GM23248 (cell line): ENCODE results near the gene TMEM247. TPM values are rescaled to one million over a fixed set of nuclear protein-coding genes. Genes with fewer than 3 reads are reported as not detected.

ENCODE experiments used
- DNase-seq: peaks from one replicate; pipeline ENCODE4 v3.0.0-alpha.2; 2015
- H2AFZ ChIP-seq: fragments of 200-600 bp; sonication (generic); 2 replicates; pipeline ENCODE4 v1.6.1; 2016; ENCODE audit warnings: antibody characterized with exemption
- H3F3A ChIP-seq: fragments of 200-600 bp; sonication (generic); 2 replicates; pipeline ENCODE4 v1.6.1; 2016; ENCODE audit warnings: mild to moderate bottlenecking, antibody characterized with exemption, mixed run types; ENCODE audit not compliant: insufficient read depth
- H3K27ac ChIP-seq: fragments of 200-600 bp; sonication (generic); 2 replicates; pipeline ENCODE4 v1.5.1; 2016; ENCODE audit warnings: mild to moderate bottlenecking
- H3K27me3 ChIP-seq: fragments of 200-600 bp; sonication (generic); replicated peaks from 2 replicates; pipeline ENCODE4 v1.6.1; 2016; ENCODE audit warnings: mild to moderate bottlenecking; ENCODE audit not compliant: insufficient read depth
- H3K36me3 ChIP-seq: fragments of 200-600 bp; sonication (generic); 2 replicates; pipeline ENCODE4 v1.6.1; 2016; ENCODE audit warnings: low read depth, mild to moderate bottlenecking
- H3K4me1 ChIP-seq: fragments of 200-600 bp; sonication (generic); 2 replicates; pipeline ENCODE4 v1.6.1; 2016; ENCODE audit warnings: mild to moderate bottlenecking; ENCODE audit not compliant: insufficient read depth
- H3K4me2 ChIP-seq: fragments of 200-600 bp; sonication (generic); one replicate; pipeline ENCODE4 v1.6.1; 2016; ENCODE audit warnings: mild to moderate bottlenecking; ENCODE audit not compliant: unreplicated experiment
- H3K4me3 ChIP-seq: fragments of 200-600 bp; sonication (generic); 2 replicates; pipeline ENCODE4 v1.5.1; 2016; ENCODE audit warnings: mild to moderate bottlenecking
- H3K79me2 ChIP-seq: fragments of 200-600 bp; sonication (generic); 2 replicates; pipeline ENCODE4 v1.6.1; 2016; ENCODE audit warnings: mild to moderate bottlenecking; ENCODE audit not compliant: insufficient read depth
- H3K9ac ChIP-seq: fragments of 200-600 bp; sonication (generic); 2 replicates; pipeline ENCODE4 v1.6.1; 2016; ENCODE audit warnings: mild to moderate bottlenecking
- H3K9me2 ChIP-seq: fragments of 200-600 bp; sonication (generic); 2 replicates; pipeline ENCODE4 v1.6.1; 2016; ENCODE audit warnings: mixed run types, mild to moderate bottlenecking, moderate library complexity; ENCODE audit not compliant: insufficient read depth
- H3K9me3 ChIP-seq: fragments of 200-600 bp; sonication (generic); one replicate; pipeline ENCODE4 v1.6.1; 2017; ENCODE audit warnings: low read depth
- H4K20me1 ChIP-seq: fragments of 200-600 bp; sonication (generic); 2 replicates; pipeline ENCODE4 v1.6.0; 2016; ENCODE audit not compliant: insufficient read depth
- EZH2 ChIP-seq: fragments of 200-600 bp; sonication (generic); IDR thresholded peaks from 2 replicates; pipeline ENCODE4 v1.6.1; 2018; ENCODE audit warnings: antibody characterized with exemption, mild to moderate bottlenecking; ENCODE audit not compliant: insufficient read depth, poor library complexity, severe bottlenecking
- EZH2phosphoT487 ChIP-seq: fragments of 200-600 bp; sonication (generic); IDR thresholded peaks from 2 replicates; pipeline ENCODE4 v1.6.1; 2018; ENCODE audit warnings: antibody characterized with exemption, moderate library complexity, mild to moderate bottlenecking, low read depth; ENCODE audit not compliant: insufficient read depth
- WGBS, 2 experiments: methylation state at CpG; one replicate each; pipeline ENCODE4 v1.1.6; 2015 to 2017; ENCODE audit warnings: low lambda C conversion rate in 2 of 2, low coverage in 1 of 2; ENCODE audit errors: missing lambda C conversion rate in 2 of 2; 5-methylcytosine and 5-hydroxymethylcytosine counted together
- in situ Hi-C: fragments of 300-500 bp; cut with MboI; formaldehyde crosslinking; loops from 2 replicates; pipeline ENCODE4 v1.15.0; 2020
- polyA plus RNA-seq: library from polyadenylated mRNA; unstranded; fragments of >200 nt; fragmentation: Nextera tagmentation; extraction: Ambion mirVana; gene quantifications from 2 replicates; pipeline ENCODE4 v1.2.1, GENCODE V29; 2016
- total RNA-seq: library from RNA; depleted of rRNA; stranded (reverse); fragments of >200 nt; shearing (Covaris generic); gene quantifications from 2 replicates; pipeline ENCODE4 v1.2.3, GENCODE V29; 2014

TMEM247 gene
- total and polyA plus RNA-seq, 2 experiments from 2014 or later = not detected

GRCh38 chr2:46489423-46490174 lies 10.2 kb downstream of the TMEM247 start:
- Histone ChIP-seq H3K79me2 (no peaks in the 10 kb centered on the region), H3K9ac (no peak overlapping the region), H3F3A (peaks cover 13% of the 10 kb centered on the region; the same call in 1 of the 2 replicates), H3K27ac (no peak overlapping the region), H4K20me1 (no peaks in the 10 kb centered on the region), H3K4me2 (no peak overlapping the region), H3K36me3 (no peaks in the 10 kb centered on the region), H3K27me3 (no peaks in the 10 kb centered on the region), H2AFZ (no peak overlapping the region), H3K4me3 (no peak overlapping the region), H3K9me2 (no peaks in the 10 kb centered on the region), H3K4me1 (peaks cover 27% of the 10 kb centered on the region), H3K9me3 (no peaks in the 10 kb centered on the region)
- WGBS, 2 experiments = 85 to 87% methylated on average over 8 of the region's 8 CpGs
- peak; percentile 34 for DNase-seq
- in situ Hi-C loops = no loop called here
- TF ChIP-seq EZH2phosphoT487 = no peak
- no peak for TF ChIP-seq EZH2

DNA sequence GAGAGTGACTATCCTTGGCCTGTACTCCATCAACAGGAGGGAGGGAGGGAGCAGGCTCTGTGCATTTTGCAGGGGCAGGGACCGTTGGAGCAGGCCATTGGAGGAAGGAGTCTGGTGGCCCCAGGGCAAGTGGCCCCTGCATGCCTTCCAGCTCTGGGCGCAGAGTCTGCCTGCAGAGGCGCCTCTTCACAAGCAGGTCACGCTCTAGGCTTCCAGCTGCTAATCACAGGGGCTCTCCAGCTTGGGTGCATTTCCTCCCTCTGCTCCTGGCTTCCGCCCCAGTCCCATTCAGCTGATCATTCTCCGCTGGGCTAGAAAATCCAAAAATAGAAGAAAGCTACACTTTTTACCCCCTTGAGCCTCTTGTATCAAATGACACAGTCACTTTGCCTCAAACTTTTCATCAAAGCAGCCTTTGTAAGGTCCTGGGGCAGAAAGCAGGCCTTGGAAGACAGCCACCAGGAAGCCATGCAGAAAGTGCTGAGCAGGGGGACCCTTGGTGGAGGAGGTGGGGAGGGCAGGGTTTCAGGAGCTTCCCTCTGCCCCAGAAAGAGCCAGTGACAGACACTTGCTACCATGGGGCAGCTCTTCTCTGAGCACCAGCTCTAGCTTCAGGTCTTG lies 11.3 kb downstream of the TMEM247 start:
- H3K79me2 ChIP-seq = no peaks in the 10 kb centered on the region
- WGBS, 2 experiments = 71 to 77% methylated on average over 6 of the region's 6 CpGs
- no peak overlapping the region for H3K4me2 ChIP-seq
- in situ Hi-C loops = no loop called here
- H3K27me3 ChIP-seq = no peaks in the 10 kb centered on the region
- DNase-seq = no peak
- H4K20me1 ChIP-seq = no peaks in the 10 kb centered on the region
- H3K36me3 ChIP-seq = no peaks in the 10 kb centered on the region
- no peak overlapping the region for H3K9ac ChIP-seq
- H3F3A ChIP-seq = peaks cover 13% of the 10 kb centered on the region; the same call in 1 of the 2 replicates
- no peak overlapping the region for H3K4me3 ChIP-seq
- H3K9me2 ChIP-seq = no peaks in the 10 kb centered on the region
- TF ChIP-seq EZH2 = no peak
- no peak for TF ChIP-seq EZH2phosphoT487
- H3K4me1 ChIP-seq = peaks cover 31% of the 10 kb centered on the region
- H3K27ac ChIP-seq = no peak overlapping the region
- no peak overlapping the region for H2AFZ ChIP-seq
- H3K9me3 ChIP-seq = no peaks in the 10 kb centered on the region

DNA sequence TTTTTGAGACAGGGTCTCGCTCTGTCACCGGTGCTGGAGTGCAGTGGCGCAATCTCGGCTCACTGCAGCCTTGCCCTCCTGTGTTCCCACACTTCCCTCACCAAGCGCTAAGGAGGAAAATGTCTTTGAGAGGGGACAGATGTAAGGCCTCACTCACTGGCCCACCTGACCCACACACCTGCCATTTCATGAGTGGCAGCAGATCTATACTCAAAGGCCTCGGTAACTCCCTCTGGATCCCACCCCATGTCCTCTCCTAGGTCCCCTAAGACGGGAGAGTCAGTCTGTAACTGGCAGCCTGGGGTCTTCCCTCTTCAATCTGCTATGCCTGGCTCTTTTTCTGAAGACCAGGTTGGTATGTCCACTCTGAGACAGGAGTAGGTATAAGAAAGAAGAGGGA lies 12.9 kb downstream of the TMEM247 start:
- peaks cover 4% of the 10 kb centered on the region; the same call in 1 of the 2 replicates for H3F3A ChIP-seq
- WGBS, 2 experiments = 92 to 94% methylated on average over 7 of the region's 7 CpGs
- no peak overlapping the region for H3K27ac ChIP-seq
- no peaks in the 10 kb centered on the region for H3K9me2 ChIP-seq
- TF ChIP-seq EZH2phosphoT487 = no peak
- TF ChIP-seq EZH2 = no peak
- in situ Hi-C loops = no loop called here
- H4K20me1 ChIP-seq = no peaks in the 10 kb centered on the region
- no peak overlapping the region for H3K9ac ChIP-seq
- no peak overlapping the region for H3K4me2 ChIP-seq
- DNase-seq = no peak
- peaks cover 34% of the 10 kb centered on the region for H3K4me1 ChIP-seq
- H3K36me3 ChIP-seq = no peaks in the 10 kb centered on the region
- no peaks in the 10 kb centered on the region for H3K27me3 ChIP-seq
- H3K9me3 ChIP-seq = no peaks in the 10 kb centered on the region
- no peaks in the 10 kb centered on the region for H3K79me2 ChIP-seq
- no peak overlapping the region for H3K4me3 ChIP-seq
- no peak overlapping the region for H2AFZ ChIP-seq

DNA sequence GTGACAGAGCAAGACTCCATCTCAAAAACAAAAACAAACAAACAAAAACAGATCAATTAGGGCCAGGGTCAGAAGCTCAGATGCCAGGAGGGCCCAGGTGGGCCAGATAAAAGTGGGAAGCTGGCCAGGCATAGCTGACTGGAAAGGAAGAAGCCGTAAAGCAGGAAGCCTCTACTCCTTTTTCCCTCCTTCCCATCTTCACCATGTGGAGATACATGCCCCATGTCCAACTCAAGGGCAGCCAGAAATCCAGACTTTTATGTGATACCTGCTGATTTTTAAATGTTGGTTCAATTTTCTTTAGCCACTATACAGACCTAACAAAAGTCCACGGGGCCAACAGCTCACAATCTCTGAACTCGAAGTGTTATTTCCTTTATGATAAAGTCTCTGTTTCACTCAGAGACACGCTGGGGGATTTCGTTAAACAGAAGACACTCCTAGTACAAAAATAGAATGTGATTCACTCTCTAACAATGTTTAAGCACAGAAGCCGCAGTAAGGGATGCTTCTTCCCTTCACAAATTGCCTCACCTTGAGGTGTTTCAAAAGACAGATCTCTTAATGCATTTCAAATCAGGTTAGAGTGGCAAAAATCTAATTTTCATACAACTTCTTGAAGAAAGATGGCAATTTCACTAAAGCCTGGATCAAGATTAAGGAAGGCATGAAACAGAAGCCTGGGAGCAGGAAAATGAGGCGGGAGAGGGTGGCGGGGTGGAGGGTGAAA lies 14.0 kb downstream of the TMEM247 start:
- Histone ChIP-seq H3K4me1 (peaks cover 24% of the 10 kb centered on the region), H4K20me1 (no peaks in the 10 kb centered on the region), H3K4me2 (peak overlapping the region; percentile 44), H3K27me3 (no peaks in the 10 kb centered on the region), H3K4me3 (no peak overlapping the region), H3K9me3 (no peaks in the 10 kb centered on the region), H3K79me2 (no peaks in the 10 kb centered on the region), H2AFZ (peak overlapping the region; percentile 46), H3K27ac (peak overlapping the region; percentile 45; the same call in 1 of the 2 replicates), H3K36me3 (no peaks in the 10 kb centered on the region), H3K9ac (no peak overlapping the region), H3K9me2 (no peaks in the 10 kb centered on the region), H3F3A (no peaks in the 10 kb centered on the region)
- DNase-seq = peak; percentile 80
- TF ChIP-seq EZH2phosphoT487 (no peak), EZH2 (no peak)
- WGBS, 2 experiments = 49 to 57% methylated on average over 8 of the region's 8 CpGs
- in situ Hi-C loops = no loop called here
